ENCODE data around the gene MCAT.
"Not testable (repeated sequence)": the region's sequence is repeated elsewhere in the genome, so short reads cannot be mapped to it uniquely, and the experiment has no call there.

Gene MCAT

DNA sequence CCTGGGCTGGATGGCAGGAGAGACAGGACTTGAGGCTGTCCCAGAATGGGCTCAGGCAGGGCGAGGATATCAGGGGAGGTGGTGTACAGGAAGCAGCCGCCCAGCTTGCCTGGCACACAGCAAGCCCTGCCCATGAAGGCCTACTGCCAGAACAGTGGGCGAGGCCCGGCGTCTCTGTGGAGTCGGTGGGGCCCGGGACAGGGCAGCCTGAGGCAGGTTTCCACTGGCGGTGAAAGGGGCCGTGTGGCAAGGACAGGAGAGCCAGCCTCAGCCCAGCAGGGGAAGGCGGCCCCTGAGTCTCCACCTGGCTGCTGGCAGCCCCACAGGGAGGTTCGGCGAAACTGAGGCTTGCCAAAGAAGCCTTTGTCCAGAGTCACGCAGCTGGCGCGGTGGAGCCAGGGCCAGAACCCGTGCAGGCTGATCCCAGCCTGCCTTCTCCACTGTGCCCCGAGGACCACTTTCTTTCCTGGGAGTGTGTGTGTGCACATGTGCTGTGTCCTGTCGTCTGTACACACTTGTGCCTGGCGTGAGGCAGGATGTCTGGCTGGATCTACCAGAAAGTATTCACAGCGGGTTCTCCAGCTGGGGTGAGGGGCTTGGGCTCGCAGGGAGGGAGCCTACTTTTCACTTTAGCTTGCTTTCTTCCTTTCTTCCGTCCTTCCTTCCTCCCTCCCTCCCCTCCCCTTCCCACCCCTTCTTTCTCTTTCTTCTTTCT, 9.3 kb upstream of the MCAT start:
- no peak for DNase-seq

DNA sequence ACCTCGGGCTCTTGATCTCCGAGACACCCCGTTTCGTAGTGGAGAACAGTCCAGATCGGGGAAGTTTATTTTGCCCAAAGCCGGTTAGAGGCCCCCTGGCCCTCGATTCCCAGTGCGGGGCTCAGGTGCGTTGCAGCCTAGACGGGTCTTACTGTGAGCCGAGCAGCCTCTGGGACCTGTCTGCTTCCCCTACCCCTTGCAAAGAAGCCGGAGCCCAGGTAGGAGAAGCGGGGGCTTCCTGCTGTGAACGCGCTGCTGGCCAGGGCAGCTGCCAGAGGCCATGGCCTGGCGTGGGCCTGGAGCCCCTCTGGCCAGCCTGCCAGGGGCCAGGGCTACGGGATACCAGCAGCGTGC, 8.8 kb upstream of the MCAT start:
- DNase-seq, result no peak

DNA sequence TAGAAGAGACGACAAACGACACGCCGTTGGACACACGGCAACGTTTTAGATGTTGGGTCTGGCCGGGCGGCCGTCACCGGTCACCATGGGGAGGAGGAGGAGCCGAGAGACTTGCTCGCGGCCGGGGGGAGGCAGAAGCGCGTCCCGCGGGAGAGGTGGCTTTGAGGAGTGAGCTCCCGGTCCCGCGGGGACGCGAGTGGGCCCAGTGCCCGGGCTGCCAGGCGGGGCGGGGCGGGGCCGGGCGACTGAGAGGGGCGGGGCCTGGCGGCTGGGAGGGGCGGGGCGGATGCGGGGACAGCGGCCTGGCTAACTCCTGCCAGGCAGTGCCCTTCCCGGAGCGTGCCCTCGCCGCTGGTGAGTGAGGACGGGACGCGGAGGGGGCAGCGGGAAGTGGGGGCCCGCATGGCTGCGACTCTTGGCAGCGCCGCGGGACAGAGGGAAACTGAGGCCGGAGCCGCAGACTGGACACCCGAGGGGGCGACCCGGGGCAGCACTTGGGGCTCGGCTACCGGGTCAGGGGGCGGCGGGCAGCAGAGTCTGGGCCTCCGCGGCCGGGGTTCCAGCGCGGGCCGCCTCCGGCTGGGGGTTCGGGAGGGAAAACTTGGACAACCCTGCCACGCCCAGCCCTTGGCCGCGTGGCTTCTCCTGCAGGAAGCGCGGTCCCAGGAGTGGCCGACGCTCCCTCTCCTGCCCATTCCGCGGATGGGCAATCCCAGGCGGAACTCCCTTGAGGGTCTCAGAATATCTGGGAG, 8.2 kb upstream of the MCAT start, which contains the start of gene TSPO:
TSS of gene TSPO (plus strand) at position 309 of the 752 bp plus-strand sequence. CDS start 7,680 bp downstream, outside the sequence.
- no peak for DNase-seq

DNA sequence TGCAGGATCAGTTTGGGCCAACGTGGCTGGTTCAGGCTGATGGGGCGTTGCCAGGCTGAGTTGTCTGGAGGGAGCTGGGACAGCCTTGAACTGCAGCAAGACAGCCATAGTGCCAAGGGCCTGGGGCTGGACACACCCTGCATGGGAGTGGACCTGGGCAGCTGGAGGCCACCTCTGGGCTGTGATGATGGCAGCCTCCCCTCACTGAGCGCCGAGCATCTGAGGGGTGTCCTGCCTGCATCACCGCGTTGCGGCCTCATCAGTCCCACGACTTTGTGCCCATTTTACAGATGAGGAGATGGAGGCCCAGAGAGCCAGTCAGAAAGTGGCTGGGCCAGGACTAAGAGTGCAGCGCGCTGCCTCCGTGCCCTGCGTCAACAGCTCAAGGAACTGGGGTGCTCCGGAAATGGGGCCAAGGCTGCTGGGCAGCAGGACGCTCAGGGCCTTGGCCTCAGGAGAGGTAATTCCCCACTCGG, 7.6 kb upstream of the MCAT start:
- no peak for DNase-seq

DNA sequence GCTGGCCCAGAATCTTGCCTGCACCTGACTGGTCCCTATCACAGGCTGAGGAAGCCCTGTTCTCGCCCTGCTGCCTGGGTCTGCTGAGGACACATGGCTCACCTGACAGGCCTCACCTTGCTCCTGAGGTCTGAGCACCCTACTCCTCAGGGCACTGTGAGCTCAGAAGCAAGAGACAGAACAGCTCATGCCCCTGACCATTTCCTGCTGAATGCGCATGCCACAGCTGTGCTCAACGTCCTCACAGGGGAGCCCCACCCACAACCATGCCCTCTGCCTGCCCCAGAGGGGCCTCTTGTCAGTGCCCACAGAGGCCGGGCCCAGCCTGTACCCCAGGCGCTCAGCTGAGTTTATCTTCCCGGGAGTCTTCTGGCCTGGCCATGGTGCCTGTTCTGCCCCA, 5.4 kb upstream of the MCAT start:
- DNase-seq, result no peak

DNA sequence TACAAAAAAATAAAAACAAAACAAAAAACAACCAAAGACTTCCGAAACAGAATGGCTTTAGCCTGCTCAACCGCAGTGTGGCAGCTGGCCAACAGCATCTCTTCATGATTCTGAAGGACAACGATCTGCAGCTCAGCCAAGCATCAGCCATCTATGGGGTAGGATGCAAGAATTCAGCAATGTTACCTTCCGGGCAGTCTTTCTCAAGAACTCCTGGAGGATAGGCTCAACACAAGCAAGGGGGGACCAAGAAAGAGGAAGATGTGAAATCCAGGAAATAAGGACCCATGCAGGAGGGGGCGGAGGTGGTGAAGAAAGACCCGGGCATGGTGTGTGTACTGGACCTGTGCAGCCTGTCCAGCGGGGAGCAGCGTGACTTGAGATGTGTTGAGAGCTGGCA, 4.6 kb upstream of the MCAT start:
- DNase-seq, result no peak

DNA sequence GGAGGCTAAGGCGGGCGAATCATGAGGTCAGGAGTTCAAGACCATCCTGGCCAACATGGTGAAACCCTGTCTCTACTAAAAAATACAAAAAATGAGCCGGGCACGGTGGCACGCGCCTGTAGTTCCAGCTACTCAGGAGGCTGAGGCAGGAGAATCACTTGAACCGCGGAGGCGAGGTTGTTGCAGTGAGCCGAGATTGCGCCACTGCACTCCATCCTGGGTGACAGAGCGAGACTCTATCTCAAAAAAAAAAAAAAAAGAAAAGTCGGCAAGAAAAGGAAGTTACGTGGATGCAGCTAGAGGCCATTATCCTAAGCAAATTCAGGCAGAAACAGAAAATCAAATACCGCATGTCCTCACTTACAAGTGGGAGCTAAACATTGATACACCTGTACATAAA, 3.1 kb upstream of the MCAT start:
- DNase-seq, result not testable (repeated sequence)

DNA sequence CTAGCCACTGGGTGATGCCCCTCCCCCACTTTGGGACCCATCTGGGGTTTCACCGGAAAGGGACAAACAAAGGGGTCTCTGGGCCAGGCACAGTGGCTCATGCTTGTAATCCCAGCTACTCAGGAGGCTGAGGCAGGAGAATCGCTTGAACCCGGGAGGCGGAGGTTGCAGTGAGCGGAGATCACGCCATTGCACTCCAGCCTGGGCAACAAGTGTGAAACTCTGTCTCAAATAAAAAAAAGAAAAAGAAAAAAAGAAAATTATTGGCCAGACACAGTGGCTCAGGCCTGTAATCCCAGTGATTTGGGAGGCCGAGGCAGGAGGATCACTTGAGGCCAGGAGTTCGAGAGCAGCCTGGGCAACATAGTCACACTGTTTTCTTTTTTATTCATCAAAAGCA, 2.2 kb upstream of the MCAT start:
- not testable (repeated sequence) for DNase-seq

DNA sequence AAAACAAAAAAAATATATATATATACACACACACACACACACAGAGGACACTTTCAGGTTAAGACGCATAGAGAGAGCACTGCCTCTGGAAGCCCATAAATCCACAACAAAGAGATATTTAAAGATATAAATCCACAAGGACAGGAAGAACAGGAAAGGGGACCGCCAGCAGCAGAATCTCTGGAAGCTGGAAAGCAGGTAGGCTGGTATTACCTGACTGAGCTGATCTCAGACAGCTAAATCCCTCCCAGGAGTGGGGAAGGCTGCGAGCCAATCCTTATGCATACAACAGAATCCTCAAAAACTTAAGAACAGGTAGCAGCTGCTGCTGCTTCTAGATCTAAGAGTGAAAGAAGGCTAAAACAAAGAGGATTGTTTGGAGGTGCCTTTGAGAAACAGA, 1.8 kb upstream of the MCAT start:
- no peak for DNase-seq

DNA sequence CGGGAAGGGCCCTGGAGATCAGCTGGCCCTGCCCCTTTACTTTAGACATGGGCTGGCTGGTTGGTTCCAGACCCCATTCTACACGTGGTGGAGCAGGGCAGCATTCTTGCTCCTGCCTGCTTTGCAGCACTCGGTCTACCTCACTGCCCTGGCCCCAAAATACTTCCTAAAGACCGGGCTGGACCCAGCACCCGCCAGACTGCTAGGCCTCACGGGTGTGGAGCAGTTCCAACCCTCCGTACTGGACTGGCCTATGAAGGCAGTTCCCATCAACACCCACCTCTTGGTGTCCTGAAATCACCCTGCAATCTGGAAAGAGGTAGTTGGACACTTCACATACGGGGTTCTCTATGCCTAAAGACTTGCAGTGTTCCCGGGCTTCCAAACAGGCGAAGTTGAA, 6.4 kb downstream of the MCAT start:
- no peak for DNase-seq

DNA sequence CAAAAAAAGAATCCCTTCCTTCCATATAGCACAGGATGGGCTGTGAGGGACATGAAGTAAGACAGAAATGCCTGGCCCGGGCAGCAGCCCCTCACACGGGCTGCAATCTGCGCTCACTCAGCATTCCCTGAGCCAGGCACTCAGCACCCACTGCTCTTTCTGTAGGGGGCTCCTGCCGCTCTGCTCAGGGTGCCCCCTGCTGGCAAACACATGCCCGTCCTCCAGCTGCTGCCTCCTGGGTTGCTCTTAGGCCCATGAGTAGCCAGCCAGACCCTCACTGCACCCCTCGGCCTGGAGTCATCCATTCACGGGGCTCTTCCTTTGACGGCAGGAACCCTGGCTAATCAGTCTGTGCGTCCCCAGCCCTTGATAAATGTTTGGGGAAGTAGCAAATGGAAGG, 6.9 kb downstream of the MCAT start:
- no peak for DNase-seq

DNA sequence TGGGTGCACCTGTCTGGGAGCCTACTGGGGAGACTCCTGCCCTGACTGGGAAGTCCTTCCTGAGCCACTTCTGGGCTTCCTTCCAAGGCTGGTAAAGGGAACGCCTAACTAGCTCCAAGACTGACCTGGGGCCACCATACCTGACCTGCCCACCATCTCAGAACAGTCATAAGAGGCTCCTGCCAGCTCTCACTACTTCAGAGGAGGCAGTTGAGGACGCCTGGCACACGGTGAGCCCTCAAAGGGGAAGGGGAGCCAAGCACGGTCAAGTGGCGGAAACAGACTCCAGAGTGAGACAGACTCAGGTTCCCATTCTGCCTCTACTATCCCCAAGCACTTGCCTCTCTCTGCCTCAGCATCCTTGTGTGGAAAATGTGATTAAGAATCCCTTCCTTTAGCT, 7.6 kb downstream of the MCAT start:
- no peak for DNase-seq

DNA sequence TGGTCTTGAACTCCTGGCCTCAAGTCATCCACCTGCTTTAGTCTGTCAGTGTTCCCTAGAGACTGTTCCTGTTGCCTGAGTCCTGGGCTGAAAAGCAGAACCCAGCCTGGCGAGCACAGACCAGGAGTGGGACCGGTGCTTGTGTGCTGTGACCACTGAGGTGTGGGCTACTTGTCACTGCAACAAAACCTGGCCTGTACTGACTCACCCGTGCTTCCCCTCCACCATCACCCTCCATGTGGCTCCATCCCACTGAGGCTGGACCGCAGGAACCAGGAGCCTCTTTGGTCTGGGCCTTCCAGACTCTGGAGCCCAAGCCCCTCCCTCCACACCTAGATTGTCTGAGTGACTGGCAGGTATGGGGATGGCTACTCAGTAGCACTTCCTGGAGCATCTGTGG, 8.6 kb downstream of the MCAT start:
- no peak for DNase-seq

DNA sequence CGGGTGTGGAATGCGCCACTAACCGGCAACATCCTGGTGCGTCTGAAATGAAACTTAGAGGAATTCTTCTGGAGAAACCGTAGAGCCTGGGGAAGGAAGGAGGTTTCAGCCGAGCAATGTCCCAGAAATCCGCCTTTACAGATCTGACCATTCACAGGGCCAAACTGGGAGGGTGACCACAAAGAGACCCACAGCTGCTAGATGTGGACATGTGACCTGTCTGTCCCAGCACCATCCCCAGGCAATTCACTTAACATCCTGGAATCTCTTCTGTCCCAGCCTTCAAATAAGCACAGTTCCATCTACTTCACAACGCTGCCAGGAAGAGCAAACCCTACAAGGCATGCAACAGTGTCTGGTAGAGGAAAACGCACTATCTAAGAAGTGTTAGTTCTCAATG, 9.8 kb downstream of the MCAT start:
- DNase-seq, result no peak

DNA sequence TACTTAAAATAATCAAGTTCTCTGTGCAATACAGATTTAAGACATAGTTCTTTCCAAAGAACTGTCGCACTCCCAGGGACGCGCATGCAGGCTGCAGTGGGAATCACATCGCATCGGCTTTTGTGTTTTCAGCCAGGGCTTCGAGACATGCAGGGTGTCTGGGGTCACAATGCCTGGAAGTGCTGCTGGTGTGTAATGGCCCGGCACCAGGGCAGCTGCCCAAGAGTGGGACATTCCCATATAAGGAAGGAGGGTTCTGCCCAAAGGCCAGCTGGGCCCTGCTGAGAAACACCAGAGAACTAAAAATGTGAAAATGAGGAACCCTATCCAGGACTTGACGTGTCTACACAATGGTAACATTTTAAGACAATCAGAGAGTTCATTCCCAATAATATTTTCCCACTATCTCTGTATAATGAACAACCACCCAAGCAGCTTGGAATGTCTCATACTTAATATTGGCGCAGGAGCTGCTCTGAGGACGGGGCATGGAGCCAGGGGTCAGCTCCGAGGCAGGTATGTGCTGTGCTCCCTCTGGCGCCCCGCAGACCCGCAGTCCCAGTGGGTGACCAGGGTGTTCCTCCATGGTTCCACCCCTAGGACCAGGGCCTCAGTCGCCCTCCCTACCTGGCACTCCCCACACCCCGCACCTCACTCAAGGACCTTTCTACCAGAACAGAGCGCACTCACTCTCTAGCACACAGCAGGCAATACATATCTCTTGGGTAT, 11.3 kb downstream of the MCAT start:
- DNase-seq, result no peak

DNA sequence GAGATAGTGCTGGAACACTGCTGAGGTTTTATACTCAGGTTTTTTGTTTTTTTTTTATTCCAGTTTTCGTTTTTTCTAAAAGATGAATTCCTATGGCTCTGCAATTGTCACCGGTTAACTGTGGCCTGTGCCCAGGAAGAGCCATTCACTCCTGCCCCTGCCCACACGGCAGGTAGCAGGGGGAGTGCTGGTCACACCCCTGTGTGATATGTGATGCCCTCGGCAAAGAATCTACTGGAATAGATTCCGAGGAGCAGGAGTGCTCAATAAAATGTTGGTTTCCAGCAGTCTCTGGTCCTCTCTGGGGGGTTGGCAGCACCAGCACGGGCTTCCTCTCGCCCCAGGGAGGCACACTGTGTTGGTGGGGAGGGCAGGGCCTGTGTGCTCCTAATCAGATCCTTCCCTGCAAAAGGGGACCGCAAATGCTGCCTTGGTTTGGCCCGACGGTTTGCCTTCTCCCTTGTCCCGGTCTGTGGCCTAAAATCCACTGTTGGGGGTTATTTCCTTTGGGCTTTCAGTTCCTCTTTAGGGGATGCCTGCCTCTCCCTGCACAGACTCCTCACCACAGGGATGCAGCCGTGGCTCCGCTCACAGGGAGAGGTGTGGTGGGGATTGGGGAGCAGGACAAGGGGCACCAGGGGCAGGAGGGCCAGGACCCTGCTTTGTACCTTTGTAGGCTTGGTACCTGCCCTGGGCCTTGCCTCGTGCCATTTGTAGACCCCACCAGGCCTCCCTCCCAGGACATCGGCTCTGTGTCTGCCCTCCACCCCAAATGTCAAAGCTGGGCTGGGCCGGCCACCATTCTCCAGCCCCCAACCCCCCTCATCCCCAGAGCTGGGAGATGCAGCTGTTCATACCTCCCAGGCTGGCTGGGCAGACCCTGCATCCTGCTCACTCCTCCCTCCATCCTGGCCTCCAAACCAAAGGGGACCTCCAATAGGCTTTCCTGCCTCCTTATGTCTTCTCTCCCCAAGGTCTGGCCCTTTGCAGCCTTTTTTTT, 13.5 kb downstream of the MCAT start:
- no peak for DNase-seq

DNA sequence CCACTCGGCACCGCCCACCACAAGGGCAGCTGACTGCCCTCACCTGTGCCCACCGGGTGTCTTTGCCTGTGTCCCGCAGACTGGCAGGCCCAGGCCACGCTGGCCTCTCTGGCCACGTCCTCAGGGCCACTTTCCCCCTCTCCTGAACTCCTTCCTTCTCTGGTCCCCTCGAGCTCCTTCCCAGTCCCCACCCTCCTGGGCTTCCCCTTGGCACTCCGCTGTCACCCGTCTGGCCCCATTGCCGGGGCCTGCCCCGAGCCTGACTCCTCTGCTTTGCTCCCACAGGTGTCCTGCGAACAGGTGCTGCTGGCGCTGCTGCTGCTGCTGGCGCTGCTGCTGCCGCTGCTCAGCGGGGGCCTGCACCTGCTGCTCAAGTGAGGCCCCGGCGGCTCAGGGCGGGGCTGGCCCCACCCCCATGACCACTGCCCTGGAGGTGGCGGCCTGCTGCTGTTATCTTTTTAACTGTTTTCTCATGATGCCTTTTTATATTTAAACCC, 14.2 kb downstream of the MCAT start:
- DNase-seq, result peak; percentile 37

DNA sequence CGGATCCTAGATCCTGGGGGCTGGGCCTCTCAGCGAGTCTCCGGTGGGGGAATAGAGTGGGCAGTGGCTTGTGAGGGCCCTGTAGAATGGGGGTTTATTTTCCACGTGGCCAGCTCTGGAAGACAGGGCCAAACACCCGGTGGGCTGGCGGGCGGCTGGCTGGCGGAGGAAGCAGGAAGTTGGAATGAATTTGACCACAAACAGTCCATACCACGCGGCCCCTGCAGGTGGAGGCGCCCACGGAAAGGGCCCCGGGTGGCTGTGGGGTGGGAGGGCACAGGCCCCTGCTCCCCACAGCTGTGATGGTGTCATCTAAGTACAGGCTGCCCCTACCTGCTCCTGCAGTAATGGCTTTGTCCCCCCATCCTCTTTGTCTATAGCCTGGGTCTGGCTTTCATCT, 15.1 kb downstream of the MCAT start:
- no peak for DNase-seq

DNA sequence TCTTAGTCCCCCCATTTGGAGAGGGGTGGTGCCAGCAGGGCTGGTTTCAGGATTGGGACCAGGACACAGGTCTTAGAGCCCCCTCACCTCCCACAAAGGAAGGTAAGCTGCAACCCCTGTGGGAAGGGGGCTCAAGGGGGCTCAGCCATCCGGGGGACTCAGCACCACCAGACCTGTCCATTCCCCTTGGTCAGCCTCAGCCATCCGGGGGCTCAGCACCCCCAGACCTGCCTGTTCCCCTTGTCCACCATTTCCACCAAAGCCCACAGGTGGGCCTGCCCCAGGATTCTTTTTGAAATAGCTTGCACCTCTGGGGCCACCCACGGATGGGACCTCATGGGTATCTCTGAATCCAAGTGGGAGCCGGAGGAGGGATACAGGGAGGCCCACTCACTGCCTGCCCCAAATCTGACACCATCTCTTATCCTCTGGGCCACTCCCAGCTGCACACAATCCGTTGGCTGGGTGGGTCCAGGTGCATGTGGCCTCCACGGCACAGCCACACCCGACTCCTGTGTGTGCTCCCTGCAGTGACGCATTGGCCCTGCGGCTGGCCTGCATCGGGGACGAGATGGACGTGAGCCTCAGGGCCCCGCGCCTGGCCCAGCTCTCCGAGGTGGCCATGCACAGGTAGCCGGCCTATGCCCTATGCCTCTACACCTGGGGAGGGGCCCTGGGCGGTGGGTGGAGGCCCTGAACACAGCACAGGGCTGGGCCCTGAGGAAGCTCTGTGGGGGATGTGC, 15.9 kb downstream of the MCAT start:
- DNase-seq, result no peak

DNA sequence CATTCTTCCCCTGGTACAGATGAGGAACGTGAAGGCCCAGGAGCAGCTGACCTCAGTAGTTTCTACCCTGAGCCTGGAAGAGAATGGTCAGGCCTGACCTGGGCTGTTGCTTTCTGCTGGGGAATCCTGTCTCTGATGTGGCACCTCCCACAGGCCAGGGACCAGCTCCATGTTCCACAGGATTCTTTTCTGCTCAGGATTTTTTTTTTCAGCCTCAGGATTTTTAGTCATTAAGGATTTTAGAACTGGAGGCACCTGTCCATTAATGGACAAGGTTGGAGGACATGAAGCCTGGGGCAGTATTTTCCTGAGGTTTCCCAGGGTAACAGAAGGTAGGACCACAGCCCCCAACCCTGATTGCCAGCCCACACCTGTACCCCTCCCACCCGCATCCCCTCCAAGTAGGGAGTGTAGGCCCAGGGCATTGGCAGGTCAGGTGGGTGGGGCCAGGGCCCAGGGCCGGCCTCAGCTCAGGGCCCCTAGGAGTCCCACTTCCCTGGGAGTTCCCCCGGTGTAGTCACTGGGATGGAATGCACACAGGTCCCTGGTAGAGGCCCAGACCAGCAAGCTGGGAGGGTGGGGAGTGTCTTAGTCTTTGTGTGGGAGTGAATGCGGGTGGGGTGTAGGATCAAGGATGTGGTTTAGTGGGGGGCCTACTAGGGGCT, 16.6 kb downstream of the MCAT start:
- DNase-seq, result no peak

DNA sequence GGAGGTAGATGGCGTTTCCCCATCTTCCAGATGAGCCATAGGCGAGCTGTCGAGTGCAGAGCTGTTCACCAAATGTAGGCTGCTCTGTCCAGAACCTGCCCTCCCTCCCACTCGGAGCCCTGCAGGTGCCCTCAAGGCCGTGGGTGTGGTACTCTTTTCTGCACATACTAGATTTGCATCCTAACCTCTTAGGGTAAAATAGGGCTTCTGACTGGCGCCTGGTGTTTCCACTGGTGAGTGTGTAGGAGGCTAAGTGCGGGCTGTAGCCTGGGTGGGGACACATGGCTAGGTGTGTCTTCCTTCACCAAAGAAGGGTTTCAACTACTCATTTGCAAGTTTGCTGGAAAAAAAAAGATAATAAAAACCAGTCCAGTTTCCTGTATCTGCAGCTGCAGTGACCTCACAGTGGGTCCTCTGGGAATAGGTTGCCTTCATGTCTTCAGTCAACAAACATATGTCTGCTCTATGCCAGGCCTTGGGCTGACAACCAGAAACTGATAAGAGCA, 24.2 kb downstream of the MCAT start:
- DNase-seq, result no peak
